PC-9 (cell line): ENCODE results near the gene DPP9.

ENCODE experiments used
- EZH2 ChIP-seq: fragments of 200-600 bp; sonication (generic); IDR thresholded peaks from 2 replicates; pipeline ENCODE4 v1.8.0; 2017; ENCODE audit warnings: antibody characterized with exemption, low read depth
- TF ChIP-seq, protein P1 (sequence below): fragments of 200-600 bp; sonication (generic); conservative IDR thresholded peaks from 2 replicates; pipeline ENCODE4 v1.6.1; 2017; ENCODE audit warnings: mixed run types, antibody characterized with exemption, mild to moderate bottlenecking, moderate library complexity

DNA sequence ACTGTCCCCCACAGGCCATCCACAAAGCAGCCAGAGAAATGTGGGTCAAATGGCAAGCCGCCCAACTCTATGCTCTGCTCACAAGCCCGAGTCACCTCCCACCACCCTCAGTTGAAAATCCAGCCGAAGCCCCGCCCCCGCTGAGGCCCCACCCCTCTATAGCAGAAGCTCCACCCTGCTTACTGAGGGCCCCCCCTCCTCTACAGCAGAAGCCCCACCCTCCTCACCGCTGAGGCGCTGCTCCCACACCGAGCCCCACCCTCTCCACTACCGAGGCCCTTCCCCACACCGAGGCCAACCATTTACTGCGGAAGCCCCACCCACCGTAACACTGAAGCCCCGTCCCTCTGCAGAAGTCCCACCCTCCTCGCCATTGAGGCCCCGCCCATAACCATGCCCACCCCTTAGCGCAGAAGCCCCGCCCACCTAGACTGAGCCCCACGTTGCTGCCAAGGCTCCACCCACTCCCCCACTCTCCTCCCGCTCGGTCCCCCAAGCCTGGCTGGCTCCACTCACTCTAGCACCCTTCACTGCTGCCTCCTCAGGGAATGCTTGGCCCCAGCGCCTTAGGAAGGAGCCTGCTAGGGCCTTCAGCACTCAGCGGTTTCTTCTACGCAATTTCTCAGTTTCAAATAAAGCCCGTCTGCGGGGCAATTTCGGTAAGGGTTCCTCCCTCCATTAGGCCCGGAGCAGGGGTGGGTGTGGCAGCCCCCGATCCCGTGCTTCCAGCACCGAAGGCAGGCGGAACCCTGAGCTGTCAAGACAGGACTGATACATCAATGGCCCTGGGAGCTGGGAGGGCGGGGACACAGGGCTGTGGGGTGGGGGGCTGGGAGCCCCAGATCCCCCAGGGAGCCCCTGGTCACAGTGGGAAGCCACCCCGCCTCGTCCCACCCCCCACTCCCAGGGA is 44.5 kb downstream of the DPP9 start:
- TF ChIP-seq, protein P1, sequence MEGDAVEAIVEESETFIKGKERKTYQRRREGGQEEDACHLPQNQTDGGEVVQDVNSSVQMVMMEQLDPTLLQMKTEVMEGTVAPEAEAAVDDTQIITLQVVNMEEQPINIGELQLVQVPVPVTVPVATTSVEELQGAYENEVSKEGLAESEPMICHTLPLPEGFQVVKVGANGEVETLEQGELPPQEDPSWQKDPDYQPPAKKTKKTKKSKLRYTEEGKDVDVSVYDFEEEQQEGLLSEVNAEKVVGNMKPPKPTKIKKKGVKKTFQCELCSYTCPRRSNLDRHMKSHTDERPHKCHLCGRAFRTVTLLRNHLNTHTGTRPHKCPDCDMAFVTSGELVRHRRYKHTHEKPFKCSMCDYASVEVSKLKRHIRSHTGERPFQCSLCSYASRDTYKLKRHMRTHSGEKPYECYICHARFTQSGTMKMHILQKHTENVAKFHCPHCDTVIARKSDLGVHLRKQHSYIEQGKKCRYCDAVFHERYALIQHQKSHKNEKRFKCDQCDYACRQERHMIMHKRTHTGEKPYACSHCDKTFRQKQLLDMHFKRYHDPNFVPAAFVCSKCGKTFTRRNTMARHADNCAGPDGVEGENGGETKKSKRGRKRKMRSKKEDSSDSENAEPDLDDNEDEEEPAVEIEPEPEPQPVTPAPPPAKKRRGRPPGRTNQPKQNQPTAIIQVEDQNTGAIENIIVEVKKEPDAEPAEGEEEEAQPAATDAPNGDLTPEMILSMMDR = no peak
- no peak for TF ChIP-seq EZH2
